Ammon's horn (tissue), 1 donor: ENCODE measurements around the gene TP53INP2.
"Not testable (repeated sequence)": the region's sequence is repeated elsewhere in the genome, so short reads cannot be mapped to it uniquely, and the experiment has no call there.

Experiments used
- DNase-seq: peaks from one replicate; pipeline ENCODE4 v3.0.0-alpha.2; 2016; ENCODE audit warnings: low spot score

Gene TP53INP2

DNA sequence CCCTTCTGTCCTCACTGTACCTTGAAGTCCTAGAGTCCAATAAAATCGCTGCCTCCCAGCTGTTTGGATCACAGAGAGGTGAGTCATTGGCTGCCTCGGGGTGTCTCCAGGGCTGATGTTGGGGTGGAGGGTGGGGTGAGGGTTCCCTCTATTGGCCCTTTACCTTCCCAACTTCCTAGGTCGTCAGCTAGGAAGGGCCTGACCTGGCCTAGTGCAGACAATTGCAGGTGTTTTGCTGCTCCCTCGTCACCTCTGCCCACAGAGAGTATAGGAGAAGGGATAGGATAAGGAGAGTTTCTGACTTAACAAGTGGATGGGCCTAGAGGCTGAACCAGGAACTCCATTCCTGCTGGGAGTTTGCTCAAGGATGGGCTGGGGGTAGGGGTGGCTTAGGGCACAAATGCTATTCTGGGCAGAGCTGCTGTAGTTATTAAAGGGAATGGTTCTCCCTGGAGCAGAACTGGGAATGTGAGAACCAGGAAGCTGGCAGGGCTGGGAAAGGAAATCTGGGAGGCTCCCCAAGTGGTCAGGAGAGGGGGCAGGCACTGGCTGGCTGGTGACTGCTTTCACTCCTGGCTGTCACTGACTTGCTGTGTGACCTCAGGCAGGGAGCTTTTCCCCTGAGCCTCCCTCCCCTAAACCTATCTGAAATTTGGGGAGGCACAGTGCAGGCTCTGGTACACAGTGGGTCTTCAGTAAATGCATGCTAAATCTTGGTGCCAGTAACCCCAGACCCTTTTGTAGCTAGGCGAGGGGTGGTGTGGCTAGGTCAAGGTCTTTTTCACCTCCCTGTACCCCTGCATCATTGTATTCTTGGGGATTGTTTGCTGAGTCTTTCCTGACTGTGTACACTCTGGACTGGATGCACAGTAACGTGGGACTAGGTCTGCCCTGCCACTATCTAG, 1.5 kb downstream of the TP53INP2 start:
- DNase-seq = no peak

DNA sequence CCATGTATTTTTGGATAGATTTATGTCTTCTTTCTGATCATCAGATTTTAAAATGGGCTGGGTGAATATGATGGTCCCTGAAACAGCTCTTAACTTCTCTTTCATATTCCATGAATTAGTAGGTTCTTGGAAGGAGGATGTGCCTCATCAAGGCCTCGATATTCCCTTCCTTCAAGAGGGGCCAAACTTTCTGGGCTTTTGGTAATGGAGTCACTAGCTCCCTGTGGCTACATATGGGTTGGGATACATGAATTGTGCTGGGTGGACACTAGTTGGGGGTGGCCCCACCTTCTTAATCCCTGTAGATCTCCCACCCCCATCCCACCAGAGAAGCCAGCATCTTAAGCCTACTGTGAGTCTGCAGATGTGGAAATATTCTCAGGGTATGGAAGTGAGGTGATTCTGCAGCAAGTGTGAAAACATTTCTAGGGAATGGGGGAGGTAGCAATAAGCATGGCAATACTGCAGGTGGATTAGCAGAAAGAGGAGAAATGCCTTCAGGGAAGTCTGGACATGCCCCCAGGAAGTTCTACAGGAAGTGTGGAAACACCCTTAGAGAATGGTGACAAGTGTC, 2.2 kb downstream of the TP53INP2 start:
- no peak for DNase-seq

DNA sequence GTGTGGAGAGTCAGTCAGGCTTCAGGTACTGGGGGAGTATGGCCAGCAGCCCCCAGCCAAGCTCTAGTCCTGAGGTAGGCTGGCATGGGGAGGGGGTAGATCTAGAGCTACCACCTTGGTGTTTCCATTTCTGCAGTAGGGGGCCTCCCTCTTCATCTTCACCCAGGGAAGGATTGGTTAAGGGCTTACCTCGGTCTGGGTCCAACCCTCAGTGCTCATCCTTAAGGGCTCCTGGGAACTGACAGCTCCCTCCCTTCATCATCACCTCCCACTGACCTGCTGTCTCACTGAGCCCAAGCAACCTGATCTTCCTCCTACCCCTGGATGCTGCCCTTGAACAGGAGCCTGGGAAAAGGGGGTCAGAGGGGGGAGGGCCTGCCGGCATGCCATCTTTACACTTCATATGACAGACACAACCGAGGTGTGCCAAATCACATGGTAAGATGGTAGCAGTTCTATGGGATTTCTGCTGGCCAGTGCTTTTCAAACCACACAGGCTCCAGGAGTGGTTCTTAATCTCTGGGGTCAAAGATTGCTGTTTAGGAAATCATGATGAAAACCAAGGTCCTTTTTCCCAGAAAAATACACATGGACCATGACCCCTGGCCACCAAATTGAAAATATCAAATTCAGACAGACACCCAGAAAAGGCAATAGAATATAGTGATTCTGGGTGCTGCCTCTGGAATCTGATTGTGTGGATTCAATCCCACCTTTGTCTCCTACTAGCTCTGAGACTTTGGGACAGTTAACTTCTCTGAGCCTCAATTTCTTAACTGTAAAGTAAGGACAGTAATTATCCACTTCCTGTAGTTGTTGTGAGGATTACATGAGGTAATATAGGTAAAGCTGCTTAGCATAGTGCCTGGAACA, 3.0 kb downstream of the TP53INP2 start:
- DNase-seq = no peak

DNA sequence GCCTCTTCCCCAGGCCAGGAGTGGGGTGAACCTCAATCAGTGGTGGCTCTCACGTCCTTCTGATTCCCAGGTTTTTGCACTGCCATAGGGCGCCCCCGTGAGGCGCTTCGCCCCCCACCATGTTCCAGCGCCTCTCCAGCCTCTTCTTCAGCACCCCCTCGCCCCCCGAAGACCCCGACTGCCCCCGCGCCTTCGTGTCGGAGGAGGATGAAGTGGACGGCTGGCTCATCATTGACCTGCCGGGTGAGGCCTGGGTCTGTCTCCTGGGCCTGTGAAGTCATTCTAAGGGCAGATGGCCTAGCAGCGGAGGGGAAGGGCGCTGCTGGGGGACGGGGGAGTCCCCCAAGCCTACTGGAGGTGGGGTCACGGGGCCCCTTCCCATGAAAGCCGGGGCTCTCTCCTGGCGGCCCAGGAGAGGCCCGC, 4.5 kb downstream of the TP53INP2 start:
- peak; percentile 59 for DNase-seq

DNA sequence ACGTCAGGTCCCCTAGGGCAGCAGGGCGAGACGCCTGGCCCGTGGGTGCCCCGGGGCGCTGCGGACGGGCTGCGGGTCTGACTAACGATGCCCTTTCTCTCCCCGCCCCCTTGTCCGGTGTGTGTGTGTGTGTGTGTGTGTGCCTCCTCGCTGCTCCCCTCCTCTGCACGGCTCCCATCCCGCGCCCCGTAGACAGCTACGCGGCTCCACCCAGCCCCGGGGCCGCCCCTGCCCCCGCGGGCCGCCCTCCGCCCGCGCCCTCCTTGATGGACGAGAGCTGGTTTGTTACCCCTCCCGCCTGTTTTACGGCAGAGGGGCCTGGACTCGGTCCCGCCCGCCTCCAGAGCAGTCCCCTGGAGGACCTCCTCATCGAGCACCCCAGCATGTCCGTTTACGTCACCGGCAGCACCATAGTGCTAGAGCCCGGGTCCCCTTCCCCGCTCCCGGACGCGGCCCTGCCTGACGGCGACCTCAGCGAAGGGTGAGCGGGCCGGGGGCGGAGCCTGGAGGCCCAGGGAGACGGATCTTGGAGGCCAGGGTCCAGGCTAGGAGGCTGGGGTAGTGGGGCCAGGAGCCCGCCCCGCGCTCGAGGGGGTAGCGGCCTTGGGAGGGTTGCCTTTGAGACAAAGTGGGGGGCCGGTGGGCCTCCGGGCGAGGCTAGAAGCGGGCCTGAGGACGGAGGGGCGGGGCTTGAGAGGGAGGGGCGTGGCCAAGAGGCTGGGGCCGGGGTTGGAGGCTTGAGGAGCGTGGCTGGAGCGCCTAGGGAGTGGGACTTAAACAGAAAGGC, 5.1 kb downstream of the TP53INP2 start:
- peak; percentile 83 for DNase-seq

DNA sequence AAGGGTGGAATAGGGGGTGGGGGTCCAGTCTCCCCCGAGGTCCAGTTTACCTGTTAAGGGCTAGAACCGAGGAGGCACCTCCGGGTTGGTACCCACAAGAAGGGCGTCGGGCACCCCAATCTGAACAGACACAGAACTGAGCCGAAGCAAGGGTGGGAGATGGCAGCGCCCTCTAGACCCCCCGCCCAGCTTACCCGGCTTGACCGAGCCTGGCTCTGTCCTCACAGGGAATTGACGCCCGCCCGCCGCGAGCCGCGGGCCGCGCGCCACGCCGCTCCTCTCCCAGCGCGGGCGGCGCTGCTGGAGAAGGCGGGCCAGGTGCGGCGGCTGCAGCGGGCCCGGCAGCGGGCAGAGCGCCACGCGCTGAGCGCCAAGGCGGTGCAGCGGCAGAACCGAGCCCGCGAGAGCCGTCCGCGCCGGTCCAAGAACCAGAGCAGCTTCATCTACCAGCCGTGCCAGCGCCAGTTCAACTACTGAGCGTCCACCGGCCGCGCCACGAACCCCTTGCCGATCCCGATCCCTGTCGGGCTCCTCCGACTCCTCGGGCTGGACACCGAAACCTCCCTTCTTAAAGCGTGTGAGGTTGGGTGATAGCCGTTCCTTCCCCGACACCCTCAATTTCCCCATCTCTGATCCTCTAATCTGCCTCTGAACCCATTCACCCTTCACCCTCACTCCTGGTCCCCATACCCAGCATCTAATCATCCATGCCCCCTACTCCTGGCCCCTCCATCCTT, 5.9 kb downstream of the TP53INP2 start:
- peak; percentile 77 for DNase-seq

DNA sequence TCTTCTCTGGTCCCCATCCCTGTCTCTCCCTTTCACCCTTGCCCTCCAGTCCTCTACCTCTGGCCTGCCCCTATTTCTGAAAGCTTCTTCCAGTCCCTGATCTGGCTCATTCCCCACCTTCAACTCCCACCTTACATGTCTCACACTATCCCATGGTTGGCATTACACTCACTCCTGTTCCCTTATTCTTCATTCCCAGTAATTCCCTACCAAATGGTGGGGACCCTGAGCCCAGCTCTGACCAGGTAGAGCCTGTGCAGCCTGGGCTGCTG, 6.4 kb downstream of the TP53INP2 start:
- no peak for DNase-seq

DNA sequence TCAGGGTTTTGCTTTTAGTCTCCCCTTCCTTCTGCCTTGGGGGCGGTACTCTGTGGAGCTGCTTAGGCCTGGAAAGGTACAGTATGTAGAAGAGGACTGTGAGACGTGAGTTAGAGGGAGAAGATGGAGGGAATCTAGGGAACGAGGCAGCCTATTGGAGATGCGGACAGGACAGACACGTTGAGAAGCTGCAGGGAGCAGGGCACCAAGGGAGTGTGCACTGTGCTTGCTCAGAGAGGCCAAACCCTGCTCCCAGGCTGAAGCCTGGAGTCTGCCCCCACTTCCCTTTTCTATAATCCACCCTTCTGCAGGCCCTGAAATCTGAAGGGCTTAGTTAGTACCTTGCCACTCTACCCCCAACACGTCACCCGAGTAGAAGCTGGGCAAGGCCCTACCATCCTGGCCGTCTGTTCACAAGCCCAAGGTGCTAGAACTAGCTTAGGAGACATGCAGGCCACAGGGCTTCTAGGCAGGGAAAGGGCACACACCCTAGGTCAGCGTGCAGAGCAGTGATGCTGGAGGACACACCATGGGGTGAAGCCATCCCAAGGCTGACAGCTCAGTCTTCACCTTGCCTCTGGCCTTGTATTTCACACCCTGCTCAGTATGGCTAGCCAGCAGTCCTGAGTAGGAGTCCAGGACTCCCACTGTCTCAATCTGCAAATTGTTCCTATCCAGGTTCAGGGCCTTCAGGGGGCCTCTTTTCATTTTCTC, 6.9 kb downstream of the TP53INP2 start:
- no peak for DNase-seq

DNA sequence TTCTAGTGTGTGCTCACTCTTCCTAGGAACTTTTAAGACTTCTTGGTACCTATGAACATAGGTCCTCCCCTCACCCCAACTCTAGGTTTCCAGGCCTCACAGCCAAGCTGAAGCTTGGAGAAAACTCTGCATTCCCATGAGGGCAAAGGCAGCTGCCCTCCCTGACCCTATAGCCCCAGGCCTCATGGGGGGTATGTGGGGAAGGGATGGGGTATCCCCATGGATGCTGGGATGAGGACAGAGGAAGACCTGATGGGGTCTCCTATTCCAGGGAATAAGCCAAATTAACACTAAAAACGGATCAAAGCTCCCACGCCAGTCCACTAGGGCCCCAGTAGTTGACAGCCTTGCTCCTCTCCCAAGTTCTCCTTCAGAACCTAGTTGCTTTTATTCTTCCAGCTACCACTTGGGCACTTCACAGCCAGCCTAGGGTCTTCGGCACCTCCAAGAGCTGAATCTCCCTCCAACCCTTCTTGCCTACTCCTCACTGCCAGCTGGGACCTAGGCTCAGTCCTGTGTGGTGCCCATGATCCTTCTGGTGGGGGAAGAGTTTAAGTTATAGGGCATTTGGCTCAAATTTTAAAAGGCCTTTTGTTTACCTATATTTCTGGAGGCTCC, 7.8 kb downstream of the TP53INP2 start:
- no peak for DNase-seq

DNA sequence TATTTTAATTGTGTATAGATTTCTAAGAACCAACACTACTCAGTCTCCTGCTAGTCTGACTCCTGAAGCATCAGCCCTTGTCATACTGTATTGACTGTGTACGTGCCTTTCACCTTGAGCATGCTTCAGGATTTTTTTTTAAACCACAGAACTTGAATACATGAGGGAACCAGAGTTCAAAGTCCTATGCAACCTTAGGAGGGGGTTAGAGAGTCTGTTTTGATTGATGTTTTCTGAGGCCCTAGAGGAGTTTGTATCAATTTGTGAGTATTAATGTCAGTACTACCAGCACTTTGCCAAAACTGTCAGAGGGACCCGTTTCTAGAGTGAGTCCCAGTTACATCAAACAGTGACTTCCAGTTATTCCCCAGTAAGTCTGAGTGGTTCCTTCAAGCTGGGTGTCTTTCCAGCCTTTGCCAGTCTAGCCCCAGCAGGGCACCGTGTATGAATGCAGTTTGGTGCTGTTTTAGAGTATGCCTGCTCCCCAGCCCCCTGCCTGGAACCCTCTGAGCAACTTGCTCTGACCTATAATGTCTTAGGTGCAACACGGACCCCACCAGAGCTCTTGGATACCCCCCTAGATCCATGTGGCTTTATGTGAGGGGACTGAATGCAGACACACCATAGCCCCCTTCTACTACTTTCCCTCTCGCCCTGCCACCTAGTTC, 8.5 kb downstream of the TP53INP2 start:
- DNase-seq = no peak

DNA sequence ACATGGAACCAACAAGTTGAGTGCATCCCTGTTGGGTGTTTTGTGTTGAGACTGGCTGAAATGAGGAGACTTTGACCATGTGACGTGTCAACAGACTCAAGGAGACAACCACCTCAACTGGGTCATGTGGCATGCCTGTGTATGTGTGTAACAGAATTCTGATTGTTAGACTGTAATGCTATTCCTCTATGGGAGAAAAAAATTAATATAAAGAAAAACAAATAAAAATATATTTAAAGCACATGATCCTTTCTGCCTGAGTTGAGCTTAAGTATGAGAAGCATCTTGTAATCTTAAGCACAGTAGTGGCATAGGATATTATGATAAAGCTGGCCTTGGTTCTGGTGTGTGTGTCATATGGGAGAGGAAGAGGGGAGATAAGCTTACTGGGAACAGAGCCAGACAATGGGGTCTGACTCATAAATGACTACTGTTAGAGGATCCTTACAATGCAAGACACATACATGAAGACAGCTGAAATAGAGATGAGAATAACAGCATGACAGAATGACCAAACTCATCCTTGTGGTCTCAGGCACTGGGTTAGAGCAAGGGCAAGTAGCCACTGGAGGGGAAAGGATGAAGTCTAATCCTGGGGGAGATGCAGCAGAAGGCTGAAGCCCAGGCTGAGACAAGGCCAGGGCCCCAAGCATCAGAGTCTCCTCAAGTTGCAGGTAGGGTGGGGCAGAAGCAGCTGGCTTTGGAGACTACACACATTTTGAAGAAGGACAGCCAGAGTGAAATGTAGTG, 9.2 kb downstream of the TP53INP2 start:
- DNase-seq = no peak

DNA sequence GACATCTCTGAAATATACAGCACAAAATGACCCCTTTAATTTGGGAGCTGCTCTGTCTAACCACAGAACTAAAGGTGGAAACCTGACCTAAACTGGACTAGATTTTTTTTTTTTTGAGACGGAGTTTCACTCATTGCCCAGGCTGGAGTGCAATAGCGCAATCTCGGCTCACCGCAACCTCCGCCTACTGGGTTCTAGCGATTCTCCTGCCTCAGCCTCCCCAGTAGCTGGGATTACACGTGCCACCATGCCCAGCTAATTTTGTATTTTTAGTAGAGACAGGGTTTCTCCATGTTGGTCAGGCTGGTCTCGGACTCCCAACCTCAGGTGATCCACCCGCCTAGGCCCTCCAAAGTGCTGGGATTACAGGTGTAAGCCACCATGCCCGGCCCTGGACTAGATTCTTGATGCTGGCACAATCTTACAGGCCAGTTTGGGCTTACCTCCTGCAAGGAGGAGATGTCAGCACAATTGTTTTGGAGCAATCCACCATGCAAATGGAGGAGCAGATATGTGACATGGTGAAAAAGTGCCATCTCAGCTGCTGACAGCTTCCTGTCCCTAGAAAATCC, 9.9 kb downstream of the TP53INP2 start:
- DNase-seq = not testable (repeated sequence)

DNA sequence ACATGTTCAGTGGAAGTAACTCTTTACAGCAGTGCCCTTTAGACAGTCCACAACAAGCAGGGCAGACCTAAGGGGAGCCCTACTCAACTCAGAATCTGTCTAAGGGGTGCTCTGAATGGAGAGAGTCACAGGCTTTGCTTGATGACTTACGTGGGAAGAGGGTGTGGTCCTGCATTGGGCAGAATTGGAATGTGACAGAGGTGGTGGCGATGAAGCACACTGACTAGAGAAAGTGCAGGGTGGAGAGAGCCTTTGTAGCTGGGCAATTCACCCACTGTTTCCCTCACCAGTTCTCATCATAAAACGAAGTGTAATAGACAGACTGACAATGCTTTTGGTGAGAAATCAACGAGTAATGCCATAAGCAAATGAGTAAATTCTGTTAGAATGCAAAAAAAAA, 11.2 kb downstream of the TP53INP2 start:
- no peak for DNase-seq

DNA sequence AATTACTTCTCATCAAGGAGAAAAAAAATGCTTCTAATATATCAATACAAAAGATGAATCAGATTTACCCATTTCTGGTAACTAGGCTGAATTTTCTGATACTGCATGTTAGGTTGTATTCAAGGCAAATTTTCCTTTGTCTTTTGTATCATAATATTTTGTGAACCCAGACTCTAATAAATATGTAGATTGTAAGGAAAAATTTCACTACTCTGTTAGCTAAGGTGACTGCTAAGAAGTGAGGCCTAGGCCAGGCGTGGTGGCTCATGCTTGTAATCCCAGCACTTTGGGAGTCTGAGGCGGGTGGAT, 12.7 kb downstream of the TP53INP2 start:
- no peak for DNase-seq

DNA sequence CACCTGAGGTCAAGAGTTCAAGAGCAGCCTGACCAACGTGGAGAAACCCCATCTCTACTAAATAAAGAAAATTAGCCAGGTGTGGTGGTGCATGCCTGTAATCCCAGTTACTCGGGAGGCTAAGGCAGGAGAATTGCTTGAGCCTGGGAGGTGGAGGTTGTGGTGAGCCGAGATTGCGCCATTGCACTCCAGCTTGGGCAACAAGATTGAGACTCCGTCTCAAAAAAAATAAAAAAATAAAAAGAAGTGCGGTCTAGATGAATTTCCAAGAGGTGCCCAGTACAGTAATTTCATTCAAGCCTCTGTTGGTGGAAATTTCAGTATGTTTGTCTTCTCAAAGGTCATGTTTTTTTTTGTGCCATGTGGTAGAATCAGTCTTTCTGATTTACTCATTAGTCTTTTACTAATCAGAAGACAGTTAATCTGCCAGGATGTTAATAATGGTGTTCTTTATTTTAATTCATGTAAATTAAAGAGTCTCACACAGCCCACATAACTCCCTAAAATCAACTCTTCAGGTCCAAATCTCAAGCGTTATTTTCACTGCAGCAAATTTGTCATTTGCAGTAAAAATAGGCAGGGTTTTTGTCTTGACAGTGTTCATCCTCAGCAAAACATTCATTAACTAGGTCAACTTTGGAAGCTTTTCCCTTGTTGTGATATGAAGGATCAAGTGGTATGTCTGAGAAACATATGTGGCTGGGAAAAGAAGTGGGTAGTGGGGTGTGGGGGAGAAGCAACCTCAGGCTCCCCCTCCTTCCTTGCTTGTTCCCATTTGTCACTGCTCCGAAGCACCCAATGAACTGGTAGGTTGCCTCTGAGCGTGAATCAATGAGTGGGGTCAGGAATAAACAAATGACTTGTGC, 13.3 kb downstream of the TP53INP2 start:
- no peak for DNase-seq

DNA sequence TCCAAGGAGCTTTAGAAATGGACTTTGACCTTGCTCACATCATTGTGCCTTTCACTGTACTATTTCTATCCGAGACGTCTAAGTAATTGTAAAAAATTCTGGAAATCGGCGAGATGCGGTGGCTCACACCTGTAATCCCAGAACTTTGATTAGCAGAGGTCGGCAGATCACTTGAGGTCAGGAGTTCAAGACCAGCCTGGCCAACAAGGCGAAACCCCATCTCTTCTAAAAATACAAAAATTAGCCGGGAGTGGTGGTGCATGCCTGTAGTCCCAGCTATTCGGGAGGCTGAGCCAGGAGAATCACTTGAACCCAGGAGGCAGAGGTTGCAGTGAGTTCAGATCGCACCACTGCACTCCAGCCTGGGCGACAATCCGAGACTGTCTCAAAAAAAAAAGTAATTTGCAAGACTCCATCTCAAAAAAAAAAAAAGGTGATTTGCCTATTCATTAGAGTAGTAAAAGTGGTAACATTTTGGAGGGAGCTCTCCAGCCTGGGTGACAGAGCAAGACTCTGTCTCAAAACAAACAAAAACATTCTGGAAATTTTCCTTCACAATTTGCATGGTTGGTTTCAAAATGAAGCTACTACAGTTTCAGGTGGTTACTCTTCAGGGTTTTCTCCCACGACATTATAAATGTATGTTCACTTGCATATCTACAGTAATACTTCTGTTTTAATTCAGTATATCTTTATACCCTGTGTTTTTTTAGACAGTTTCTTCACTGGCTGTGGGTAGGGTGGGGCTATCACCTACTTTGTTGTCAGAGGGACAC, 15.3 kb downstream of the TP53INP2 start:
- not testable (repeated sequence) for DNase-seq

DNA sequence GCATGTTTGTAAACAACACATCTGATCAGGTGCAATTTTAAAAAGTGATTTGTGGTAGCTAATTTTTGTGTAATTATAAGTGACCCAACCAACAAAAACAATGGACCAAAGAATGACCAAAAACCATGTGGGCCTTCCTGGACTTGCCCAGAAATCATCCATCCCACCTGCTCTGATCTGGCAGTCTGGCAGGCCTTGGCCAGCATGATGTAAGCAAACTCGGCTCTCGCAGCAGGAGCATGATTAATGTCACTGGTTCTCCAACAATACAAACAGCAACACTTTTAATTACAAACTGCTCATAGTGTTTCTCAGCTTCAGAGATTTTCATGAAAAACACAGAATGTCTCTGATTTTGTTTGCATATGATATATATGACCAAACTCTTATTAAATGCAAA, 16.1 kb downstream of the TP53INP2 start:
- DNase-seq = peak; percentile 37
